GM18520 (cell line): ENCODE measurements around the gene AQP1.

ENCODE experiments used
- ATAC-seq: cut with Tn5 transposase; IDR thresholded peaks from one replicate; pipeline ENCODE4 v1.9.1; 2021; ENCODE audit not compliant: unreplicated experiment

The AQP1 gene

DNA sequence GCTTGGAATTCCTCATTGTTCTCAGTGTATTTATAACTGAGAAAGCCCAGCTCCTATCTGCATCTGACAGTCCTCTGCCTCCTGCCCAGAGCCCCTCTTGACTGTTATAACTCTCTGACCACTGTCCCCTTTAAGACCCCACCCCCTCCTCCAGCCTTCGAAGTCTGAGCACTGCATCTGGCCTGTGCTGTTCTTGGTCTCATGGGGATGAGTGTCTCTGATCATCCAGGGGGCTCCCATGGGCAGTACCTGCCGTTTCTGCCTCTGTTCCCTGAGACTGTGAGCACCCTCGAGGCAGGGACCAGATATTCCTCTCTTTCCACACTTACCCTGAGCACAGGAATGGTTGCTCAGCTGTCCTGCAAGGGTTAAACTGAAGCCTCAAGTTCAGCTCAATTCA is 59.8 kb downstream of the AQP1 start:
- ATAC-seq, result no peak

- ATAC-seq, result no peak
Measured at GRCh38 chr7:30971840-30972563, 60.3 kb downstream of the AQP1 start.

GRCh38 chr7:30973292-30973691 is 61.6 kb downstream of the AQP1 start:
- no peak for ATAC-seq

- ATAC-seq, result no peak
Measured at GRCh38 chr7:30973791-30974604, 62.3 kb downstream of the AQP1 start.

GRCh38 chr7:30974605-30975255 is 63.1 kb downstream of the AQP1 start:
- peak; percentile 89 for ATAC-seq
